Liver (tissue), 9 donors: ENCODE results near the gene ASPHD2. TPM values are rescaled to one million over a fixed set of nuclear protein-coding genes. Genes with fewer than 3 reads are reported as not detected.

Experiments used
- DNase-seq: peaks from one replicate; pipeline ENCODE4 v3.0.0-alpha.2; 2017; ENCODE audit warnings: low spot score
- H3K27ac ChIP-seq, 2 donors: one replicate each; pipeline ENCODE4 v1.7.0; 2013; ENCODE audit warnings: inconsistent platforms in 2 of 2, low read length in 2 of 2, control low read depth in 1 of 2, low read depth in 1 of 2, mild to moderate bottlenecking in 1 of 2
- H3K27me3 ChIP-seq, 4 donors: one replicate each; pipeline versions ENCODE4 v1.6.1 to v1.7.0; 2013; ENCODE audit warnings: low read length in 3 of 4, inconsistent platforms in 1 of 4, mild to moderate bottlenecking in 1 of 4, moderate library complexity in 1 of 4; ENCODE audit not compliant: control insufficient read depth in 4 of 4, insufficient read depth in 4 of 4
- H3K36me3 ChIP-seq, 4 donors: one replicate each; pipeline versions ENCODE4 v1.6.1 to v1.7.0; 2013; ENCODE audit warnings: low read length in 3 of 4, mild to moderate bottlenecking in 3 of 4, low read depth in 1 of 4, moderate library complexity in 1 of 4; ENCODE audit not compliant: control insufficient read depth in 4 of 4, insufficient read depth in 3 of 4
- H3K4me1 ChIP-seq, 4 donors: one replicate each; pipeline versions ENCODE4 v1.6.1 to v1.7.0; 2013; ENCODE audit warnings: low read length in 3 of 4, mild to moderate bottlenecking in 3 of 4, moderate library complexity in 1 of 4; ENCODE audit not compliant: control insufficient read depth in 4 of 4, insufficient read depth in 4 of 4
- H3K4me3 ChIP-seq, 3 donors: one replicate each; pipeline versions ENCODE4 v1.6.1 to v1.7.0; 2013; ENCODE audit warnings: low read length in 3 of 3, control low read depth in 1 of 3, low read depth in 1 of 3, mild to moderate bottlenecking in 1 of 3
- H3K9ac ChIP-seq, 2 donors: one replicate each; pipeline ENCODE4 v1.7.0; 2013; ENCODE audit warnings: low read length in 2 of 2, mild to moderate bottlenecking in 2 of 2, moderate library complexity in 2 of 2, control low read depth in 1 of 2, low read depth in 1 of 2
- H3K9me3 ChIP-seq, 4 donors: one replicate each; pipeline versions ENCODE4 v1.6.1 to v1.7.0; 2013; ENCODE audit warnings: low read length in 3 of 4; ENCODE audit not compliant: control insufficient read depth in 4 of 4
- CTCF ChIP-seq: fragments of 150-350 bp; IDR thresholded peaks from 2 replicates; pipeline ENCODE4 v1.5.1; 2017; ENCODE audit warnings: improper control_type of control experiment, low read depth, low read length; ENCODE audit not compliant: missing input control
- EGR1 ChIP-seq, 2 donors: IDR thresholded peaks; 2 replicates each; pipeline ENCODE4 v1.6.1; 2016 to 2018; ENCODE audit warnings: antibody characterized with exemption in 2 of 2, low read depth in 2 of 2
- FOXA1 ChIP-seq: IDR thresholded peaks from 2 replicates; pipeline ENCODE4 v1.6.1; 2016; ENCODE audit warnings: antibody characterized with exemption
- FOXA2 ChIP-seq: IDR thresholded peaks from 2 replicates; pipeline ENCODE4 v1.6.1; 2016; ENCODE audit warnings: antibody characterized with exemption
- HNF4A ChIP-seq, 2 donors: conservative IDR thresholded peaks; 2 replicates each; pipeline ENCODE4 v1.6.1; 2016; ENCODE audit warnings: antibody characterized with exemption in 2 of 2, mild to moderate bottlenecking in 2 of 2
- HNF4G ChIP-seq: IDR thresholded peaks from 2 replicates; pipeline ENCODE4 v1.6.1; 2016; ENCODE audit warnings: antibody characterized with exemption
- JUND ChIP-seq, 2 donors: IDR thresholded peaks; 2 replicates each; pipeline ENCODE4 v1.6.1; 2016; ENCODE audit warnings: antibody characterized with exemption in 2 of 2
- MAX ChIP-seq: IDR thresholded peaks from 2 replicates; pipeline ENCODE4 v1.6.1; 2016; ENCODE audit warnings: antibody characterized with exemption
- NR2F2 ChIP-seq: IDR thresholded peaks from 2 replicates; pipeline ENCODE4 v1.6.1; 2016; ENCODE audit warnings: antibody characterized with exemption
- RAD21 ChIP-seq, 2 donors: IDR thresholded peaks; 2 replicates each; pipeline ENCODE4 v1.6.1; 2016; ENCODE audit warnings: antibody characterized with exemption in 2 of 2, mild to moderate bottlenecking in 2 of 2
- REST ChIP-seq: IDR thresholded peaks from 2 replicates; pipeline ENCODE4 v1.6.1; 2016; ENCODE audit warnings: antibody characterized with exemption, mild to moderate bottlenecking
- RXRA ChIP-seq, 2 donors: IDR thresholded peaks; 2 replicates each; pipeline ENCODE4 v1.6.1; 2017 to 2018; ENCODE audit warnings: antibody characterized with exemption in 2 of 2, mild to moderate bottlenecking in 1 of 2
- SP1 ChIP-seq: IDR thresholded peaks from 2 replicates; pipeline ENCODE4 v1.6.1; 2018; ENCODE audit warnings: antibody characterized with exemption, mild to moderate bottlenecking
- TAF1 ChIP-seq: conservative IDR thresholded peaks from 2 replicates; pipeline ENCODE4 v1.6.1; 2016; ENCODE audit warnings: antibody characterized with exemption, mild to moderate bottlenecking
- YY1 ChIP-seq: IDR thresholded peaks from 2 replicates; pipeline ENCODE4 v1.6.1; 2016; ENCODE audit warnings: antibody characterized with exemption, mild to moderate bottlenecking
- WGBS: extraction: QIAGEN DNeasy Blood & Tissue Kit; methylation state at CpG from one replicate; pipeline ENCODE4 v1.1.7; 2013; 5-methylcytosine and 5-hydroxymethylcytosine counted together
- polyA plus RNA-seq, 2 donors: library from polyadenylated mRNA; stranded (reverse) in 1 of 2; unstranded in 1 of 2; fragments of 200-250 nt in 1 of 2; fragments of >200 nt in 1 of 2; fragmentation: Nextera tagmentation in 1 of 2; extraction: Ambion mirVana in 1 of 2; gene quantifications; one replicate each; pipeline versions ENCODE4 v1.2.1 to v1.2.3, GENCODE V29; 2013 to 2015
- total RNA-seq, 2 donors: library from RNA; depleted of rRNA; stranded (reverse); fragments of >200 nt; gene quantifications; one replicate each; pipeline ENCODE4 v1.2.3, GENCODE V29; 2014
- donor health status: healthy.
- donor health status: healthy.
- donor health status: healthy.
- donor health status: healthy.
- donor health status: healthy.

Gene ASPHD2
- total and polyA plus RNA-seq, 4 donors: 0.12 to 0.47 (median 0.18) TPM

GRCh38 chr22:26485013-26485412, 56.0 kb downstream of the ASPHD2 start (continued):
- TF ChIP-seq MAX (no peak), SP1 (no peak), CTCF (no peak)

GRCh38 chr22:26485806-26486390, 56.8 kb downstream of the ASPHD2 start:
- TF ChIP-seq YY1: no peak
- TF ChIP-seq CTCF: no peak
- TF ChIP-seq MAX: no peak
- TF ChIP-seq EGR1 (IDR thresholded peaks at IDR 0.05; ENCODE audit: low read depth in 2 of 2): no peak
- TF ChIP-seq RAD21 (IDR thresholded peaks at IDR 0.05): no peak
- TF ChIP-seq HNF4G: no peak
- no peak for TF ChIP-seq TAF1
- TF ChIP-seq REST: no peak
- TF ChIP-seq RXRA (IDR thresholded peaks at IDR 0.05): no peak
- no peak for TF ChIP-seq FOXA1
- WGBS: 95% methylated on average over 3 of the region's 3 CpGs
- DNase-seq: no peak
- H3K9me3 ChIP-seq: no peaks in the 10 kb centered on the region
- H3K9ac ChIP-seq: no peak overlapping the region
- H3K36me3 ChIP-seq: peaks cover 0 to 25% (median 22%) of the 10 kb centered on the region in 4 donors
- H3K4me1 ChIP-seq: peaks cover 0 to 38% (median 33%) of the 10 kb centered on the region in 4 donors
- no peak overlapping the region for H3K27ac ChIP-seq
- no peak overlapping the region for H3K4me3 ChIP-seq
- no peaks in the 10 kb centered on the region for H3K27me3 ChIP-seq

GRCh38 chr22:26486394-26486793, 57.3 kb downstream of the ASPHD2 start:
- DNase-seq: no peak
- H3K36me3 ChIP-seq: peaks cover 0 to 30% (median 27%) of the 10 kb centered on the region in 4 donors
- TF ChIP-seq JUND (IDR thresholded peaks at IDR 0.05) (no peak), FOXA2 (no peak), HNF4A (conservative IDR thresholded peaks at IDR 0.05) (no peak), NR2F2 (no peak), RXRA (IDR thresholded peaks at IDR 0.05) (no peak)
- WGBS: 85% methylated on average over 5 of the region's 5 CpGs
- H3K9ac ChIP-seq: no peak overlapping the region
- no peak overlapping the region for H3K27ac ChIP-seq
- H3K9me3 ChIP-seq: no peaks in the 10 kb centered on the region
- peaks cover 0 to 33% (median 28%) of the 10 kb centered on the region in 4 donors for H3K4me1 ChIP-seq
- no peak overlapping the region for H3K4me3 ChIP-seq
- H3K27me3 ChIP-seq: no peaks in the 10 kb centered on the region
